ENCODE measurements around the gene SCAMP4.

SCAMP4 gene

DNA sequence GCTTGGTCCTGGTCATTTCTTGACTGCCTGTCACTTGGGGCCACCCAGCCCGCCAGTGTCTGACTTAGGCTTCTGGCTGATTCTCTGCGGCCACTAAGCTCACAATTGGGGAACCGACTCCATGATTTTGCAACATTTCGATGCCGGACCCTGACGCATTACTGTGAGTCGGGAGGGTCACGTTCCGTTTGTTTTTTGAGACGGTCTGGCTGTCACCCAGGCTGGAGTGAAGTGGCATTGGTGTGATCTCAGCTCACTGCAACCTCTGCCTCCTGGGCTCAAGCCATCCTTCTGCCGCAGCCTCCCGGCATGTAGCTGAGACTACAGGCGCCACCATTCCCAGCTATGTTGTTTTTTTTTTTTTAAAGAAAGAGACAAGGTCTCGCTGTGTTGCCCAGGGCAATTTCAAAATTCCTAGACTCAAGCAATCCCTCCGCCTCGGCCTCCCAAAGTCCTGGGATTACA is 3.2 kb upstream of the SCAMP4 start:
- H4K20me1 ChIP-seq (ENCODE audit: low read depth, low read length): no peaks in the 10 kb centered on the region
- no peaks in the 10 kb centered on the region for H3K9me3 ChIP-seq (ENCODE audit: insufficient read depth, low read length)
- TF ChIP-seq CTCF (IDR thresholded peaks at IDR 0.05; ENCODE audit: insufficient read depth, low read length, poor library complexity, severe bottlenecking) (no peak), EZH2phosphoT487 (conservative IDR thresholded peaks at IDR 0.05; ENCODE audit: low read length) (no peak)
- H3K27me3 ChIP-seq (ENCODE audit: low read length): no peaks in the 10 kb centered on the region
- peaks cover 20% of the 10 kb centered on the region for H3F3A ChIP-seq (ENCODE audit: insufficient read depth)
- H3K9ac ChIP-seq (ENCODE audit: low read length): no peak overlapping the region
- H3K4me2 ChIP-seq (ENCODE audit: low read depth, low read length, poor library complexity, severe bottlenecking): no peak overlapping the region
- H2AFZ ChIP-seq (ENCODE audit: low read depth, low read length, severe bottlenecking): no peak overlapping the region
- H3K27ac ChIP-seq (ENCODE audit: low read depth, low read length): no peak overlapping the region
- H3K4me3 ChIP-seq (ENCODE audit: insufficient read depth, low read length, poor library complexity, severe bottlenecking): no peak overlapping the region
- no peaks in the 10 kb centered on the region for H3K36me3 ChIP-seq (ENCODE audit: low read length)
- H3K79me2 ChIP-seq (ENCODE audit: insufficient read depth, low read length): peaks cover 9% of the 10 kb centered on the region
- no peaks in the 10 kb centered on the region for H3K9me2 ChIP-seq (replicated peaks; ENCODE audit: insufficient read depth, low read length)

DNA sequence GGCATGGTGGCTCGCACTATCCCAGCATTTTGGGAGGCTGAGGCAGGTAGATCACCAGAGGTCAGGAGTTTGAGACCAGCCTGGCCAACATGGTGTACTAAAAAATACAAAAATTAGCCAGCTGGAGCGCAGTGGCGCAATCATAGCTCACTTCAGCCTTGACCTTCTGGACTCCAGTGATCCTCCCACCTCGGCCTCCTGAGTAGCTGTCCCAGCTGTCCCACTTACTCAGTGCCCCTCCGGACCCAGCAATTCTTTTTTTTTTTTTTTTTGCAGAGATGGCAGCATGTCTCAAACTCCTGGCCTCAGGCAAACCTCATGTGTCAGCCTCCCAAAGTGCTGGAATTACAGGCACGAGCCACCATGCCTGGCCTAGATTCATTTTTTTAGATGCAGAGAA is 2.3 kb upstream of the SCAMP4 start:
- no peaks in the 10 kb centered on the region for H3K27me3 ChIP-seq (ENCODE audit: low read length)
- TF ChIP-seq EZH2phosphoT487 (conservative IDR thresholded peaks at IDR 0.05; ENCODE audit: low read length): no peak
- no peak for TF ChIP-seq CTCF (IDR thresholded peaks at IDR 0.05; ENCODE audit: insufficient read depth, low read length, poor library complexity, severe bottlenecking)
- no peaks in the 10 kb centered on the region for H4K20me1 ChIP-seq (ENCODE audit: low read depth, low read length)
- H3K4me2 ChIP-seq (ENCODE audit: low read depth, low read length, poor library complexity, severe bottlenecking): no peak overlapping the region
- H3K4me3 ChIP-seq (ENCODE audit: insufficient read depth, low read length, poor library complexity, severe bottlenecking): no peak overlapping the region
- H3K9me2 ChIP-seq (replicated peaks; ENCODE audit: insufficient read depth, low read length): no peaks in the 10 kb centered on the region
- H3K9me3 ChIP-seq (ENCODE audit: insufficient read depth, low read length): no peaks in the 10 kb centered on the region
- H3K36me3 ChIP-seq (ENCODE audit: low read length): no peaks in the 10 kb centered on the region
- H3K79me2 ChIP-seq (ENCODE audit: insufficient read depth, low read length): peaks cover 16% of the 10 kb centered on the region
- H3F3A ChIP-seq (ENCODE audit: insufficient read depth): peaks cover 16% of the 10 kb centered on the region
- no peak overlapping the region for H3K27ac ChIP-seq (ENCODE audit: low read depth, low read length)
- H3K9ac ChIP-seq (ENCODE audit: low read length): no peak overlapping the region
- no peak overlapping the region for H2AFZ ChIP-seq (ENCODE audit: low read depth, low read length, severe bottlenecking)

- TF ChIP-seq CTCF (IDR thresholded peaks at IDR 0.05; ENCODE audit: insufficient read depth, low read length, poor library complexity, severe bottlenecking): no peak
- no peak for TF ChIP-seq EZH2phosphoT487 (conservative IDR thresholded peaks at IDR 0.05; ENCODE audit: low read length)
- peak overlapping the region; percentile 52 for H2AFZ ChIP-seq (ENCODE audit: low read depth, low read length, severe bottlenecking)
Measured at GRCh38 chr19:1904860-1905109, 414 bp upstream of the SCAMP4 start.

More at GRCh38 chr19:1904860-1905109, 414 bp upstream of the SCAMP4 start:
- Histone ChIP-seq H3K9me3 (ENCODE audit: insufficient read depth, low read length) (no peaks in the 10 kb centered on the region), H3K36me3 (ENCODE audit: low read length) (no peaks in the 10 kb centered on the region), H3K79me2 (ENCODE audit: insufficient read depth, low read length) (peaks cover 33% of the 10 kb centered on the region), H3K4me2 (ENCODE audit: low read depth, low read length, poor library complexity, severe bottlenecking) (peak overlapping the region; percentile 40), H3K9ac (ENCODE audit: low read length) (peak overlapping the region; percentile 30; the same call in 1 of the 2 replicates), H3K27ac (ENCODE audit: low read depth, low read length) (peak overlapping the region; percentile 56), H4K20me1 (ENCODE audit: low read depth, low read length) (no peaks in the 10 kb centered on the region), H3K4me3 (ENCODE audit: insufficient read depth, low read length, poor library complexity, severe bottlenecking) (peak overlapping the region; percentile 28), H3K27me3 (ENCODE audit: low read length) (no peaks in the 10 kb centered on the region), H3K9me2 (replicated peaks; ENCODE audit: insufficient read depth, low read length) (no peaks in the 10 kb centered on the region), H3F3A (ENCODE audit: insufficient read depth) (peaks cover 9% of the 10 kb centered on the region)

Measured in SU-DHL-6 (cell line).